Chondrocyte (in vitro differentiated cells): ENCODE results near the gene GNA15. TPM values are rescaled to one million over a fixed set of nuclear protein-coding genes. Genes with fewer than 3 reads are reported as not detected.

Experiments used
- DNase-seq: peaks from one replicate; pipeline ENCODE4 v3.0.0; 2021; ENCODE audit warnings: mixed read lengths, low spot score
- H3K27ac Mint-ChIP-seq: one replicate; pipeline ENCODE4 v1.8.0; 2021; ENCODE audit warnings: mild to moderate bottlenecking, moderate library complexity, mixed read lengths; ENCODE audit not compliant: unreplicated experiment
- H3K27me3 Mint-ChIP-seq: 2 replicates; pipeline ENCODE4 v1.8.0; 2021; ENCODE audit warnings: low read depth, mixed read lengths
- H3K36me3 Mint-ChIP-seq: 2 replicates; pipeline ENCODE4 v1.8.0; 2021; ENCODE audit warnings: low read depth, mixed read lengths
- H3K4me1 Mint-ChIP-seq: 2 replicates; pipeline ENCODE4 v1.8.0; 2021; ENCODE audit warnings: low read depth, mild to moderate bottlenecking, mixed read lengths
- H3K4me3 Mint-ChIP-seq: one replicate; pipeline ENCODE4 v1.8.0; 2021; ENCODE audit warnings: mild to moderate bottlenecking, moderate library complexity, mixed read lengths; ENCODE audit not compliant: unreplicated experiment
- H3K9me3 Mint-ChIP-seq: 2 replicates; pipeline ENCODE4 v1.8.0; 2021; ENCODE audit warnings: low read depth, mixed read lengths
- total RNA-seq: library from RNA; stranded (reverse); gene quantifications from 3 replicates; pipeline ENCODE4 v1.2.1, GENCODE V29; 2021
- TF ChIP-seq, protein P1 (sequence below): fragments of 200-600 bp; sonication (generic); IDR thresholded peaks from 2 replicates; pipeline ENCODE4 v1.5.0; 2021; ENCODE audit warnings: antibody characterized with exemption, mild to moderate bottlenecking, moderate library complexity

Gene GNA15
- total RNA-seq, 1 donor from 2014 or later = not detected

DNA sequence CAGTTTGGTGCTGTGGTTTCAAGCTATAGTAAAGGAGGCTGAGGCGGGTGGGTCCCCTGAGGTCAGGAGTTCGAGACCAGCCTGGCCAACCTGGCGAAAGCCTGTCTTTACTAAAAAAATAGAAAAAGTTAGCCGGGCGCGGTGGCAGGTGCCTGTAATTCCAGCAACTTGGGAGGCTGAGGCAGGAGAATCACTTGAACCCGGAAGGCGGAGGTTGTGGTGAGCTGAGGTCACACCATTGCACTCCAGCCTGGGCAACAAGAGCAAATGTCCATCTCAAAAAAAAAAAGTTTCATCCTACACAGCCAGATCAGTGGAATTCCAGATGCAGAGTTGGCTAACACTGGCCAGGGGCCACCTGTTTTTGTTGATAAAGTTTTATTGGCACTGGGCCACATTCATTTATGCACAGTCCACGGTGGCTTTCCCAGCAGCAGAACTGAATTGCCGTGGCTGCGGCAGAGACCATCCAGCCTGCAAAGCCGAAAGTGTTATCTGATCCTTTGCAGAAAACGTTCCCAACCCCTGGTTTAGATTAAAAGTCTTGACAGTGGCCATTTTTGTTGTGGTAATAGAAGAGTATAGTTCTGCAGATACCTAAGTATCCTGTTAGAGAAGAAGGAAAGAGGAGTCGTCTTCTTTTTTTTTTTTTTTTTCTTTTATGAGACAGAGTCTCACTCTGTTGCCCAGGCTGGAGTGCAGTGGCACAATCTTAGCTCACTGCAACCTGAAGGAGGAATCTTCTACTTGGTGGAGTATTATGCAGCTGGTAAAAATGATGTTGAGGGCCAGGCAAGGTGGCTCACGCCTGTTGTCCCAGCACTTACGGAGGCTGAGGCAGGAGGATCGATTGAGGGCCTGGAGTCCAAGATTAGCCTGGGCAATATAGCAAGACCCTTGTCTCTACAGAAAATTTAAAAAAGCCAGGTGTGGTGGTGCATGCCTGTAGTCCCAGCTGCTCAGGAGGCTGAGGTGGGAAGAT is 58.6 kb downstream of the GNA15 start:
- Mint-ChIP-seq H3K4me3 (no peak overlapping the region), H3K9me3 (no peaks in the 10 kb centered on the region)
- TF ChIP-seq, protein P1, sequence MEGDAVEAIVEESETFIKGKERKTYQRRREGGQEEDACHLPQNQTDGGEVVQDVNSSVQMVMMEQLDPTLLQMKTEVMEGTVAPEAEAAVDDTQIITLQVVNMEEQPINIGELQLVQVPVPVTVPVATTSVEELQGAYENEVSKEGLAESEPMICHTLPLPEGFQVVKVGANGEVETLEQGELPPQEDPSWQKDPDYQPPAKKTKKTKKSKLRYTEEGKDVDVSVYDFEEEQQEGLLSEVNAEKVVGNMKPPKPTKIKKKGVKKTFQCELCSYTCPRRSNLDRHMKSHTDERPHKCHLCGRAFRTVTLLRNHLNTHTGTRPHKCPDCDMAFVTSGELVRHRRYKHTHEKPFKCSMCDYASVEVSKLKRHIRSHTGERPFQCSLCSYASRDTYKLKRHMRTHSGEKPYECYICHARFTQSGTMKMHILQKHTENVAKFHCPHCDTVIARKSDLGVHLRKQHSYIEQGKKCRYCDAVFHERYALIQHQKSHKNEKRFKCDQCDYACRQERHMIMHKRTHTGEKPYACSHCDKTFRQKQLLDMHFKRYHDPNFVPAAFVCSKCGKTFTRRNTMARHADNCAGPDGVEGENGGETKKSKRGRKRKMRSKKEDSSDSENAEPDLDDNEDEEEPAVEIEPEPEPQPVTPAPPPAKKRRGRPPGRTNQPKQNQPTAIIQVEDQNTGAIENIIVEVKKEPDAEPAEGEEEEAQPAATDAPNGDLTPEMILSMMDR = no peak

DNA sequence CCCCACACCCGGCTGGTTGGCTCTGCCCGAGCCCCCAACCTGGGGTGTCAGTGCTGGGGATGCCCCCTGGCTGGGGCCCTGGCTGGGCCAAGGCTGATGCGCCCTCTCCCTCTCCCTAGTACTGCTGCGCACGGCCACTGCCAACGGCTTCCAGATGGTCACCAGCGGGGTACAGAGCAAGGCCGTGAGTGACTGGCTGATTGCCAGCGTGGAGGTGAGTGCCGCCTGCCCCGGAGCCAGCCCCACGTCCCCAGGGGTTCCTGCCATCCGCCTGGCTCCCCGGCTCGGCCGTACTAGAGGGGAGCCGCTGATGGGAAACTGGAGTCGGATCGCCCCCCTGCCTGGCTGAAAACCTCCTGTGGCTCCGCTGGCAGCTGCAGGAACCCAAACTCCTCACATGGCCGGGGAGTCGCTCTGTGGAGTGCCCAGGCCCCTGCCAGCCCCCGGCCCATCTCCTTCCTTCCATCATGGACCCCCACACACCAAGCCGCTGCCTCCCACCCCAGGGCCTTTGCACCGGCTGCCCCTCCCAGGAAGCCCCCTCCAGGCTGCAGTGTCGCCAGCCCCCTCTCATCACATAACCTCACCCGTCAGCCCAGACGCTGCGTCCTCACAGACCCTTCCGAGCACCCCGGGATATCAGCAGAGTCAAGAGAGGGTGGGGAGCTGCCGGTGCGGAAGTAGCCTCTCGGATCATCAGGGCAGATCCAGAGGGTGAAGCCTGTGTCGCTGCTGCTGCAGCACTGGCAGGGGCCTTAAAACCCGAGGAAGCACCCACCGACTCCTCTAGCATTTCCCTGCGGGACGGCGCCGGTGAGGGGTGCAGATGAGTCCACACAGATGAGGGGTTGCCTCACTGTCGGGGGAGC is 60.5 kb downstream of the GNA15 start:
- Mint-ChIP-seq H3K27me3 (no peaks in the 10 kb centered on the region), H3K27ac (no peak overlapping the region), H3K36me3 (peaks cover 6% of the 10 kb centered on the region), H3K4me3 (no peak overlapping the region), H3K4me1 (no peaks in the 10 kb centered on the region), H3K9me3 (no peaks in the 10 kb centered on the region)
- TF ChIP-seq, protein P1 = no peak
- peak; percentile 88 for DNase-seq

More for the DNA sequence above, 58.6 kb downstream of the GNA15 start:
- Mint-ChIP-seq H3K36me3 (peaks cover 6% of the 10 kb centered on the region), H3K27me3 (no peaks in the 10 kb centered on the region), H3K27ac (no peak overlapping the region), H3K4me1 (no peaks in the 10 kb centered on the region)
- DNase-seq = no peak

DNA sequence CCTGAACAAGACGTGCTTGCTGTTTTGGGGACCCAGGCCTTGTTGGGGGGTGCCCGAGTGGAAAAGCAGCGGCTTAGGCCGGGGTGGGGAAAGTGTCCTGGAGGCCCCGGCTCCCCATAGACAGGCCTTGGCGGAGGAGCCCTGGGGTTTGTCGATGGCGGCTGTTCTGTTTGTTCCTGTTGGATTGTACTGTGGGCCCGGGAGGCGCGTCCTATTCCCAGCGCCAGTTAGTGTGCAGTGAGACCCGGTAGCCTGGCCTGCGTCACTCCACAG is 61.0 kb downstream of the GNA15 start:
- Mint-ChIP-seq H3K27ac (no peak overlapping the region), H3K4me3 (no peak overlapping the region), H3K9me3 (no peaks in the 10 kb centered on the region), H3K36me3 (peaks cover 6% of the 10 kb centered on the region), H3K27me3 (no peaks in the 10 kb centered on the region), H3K4me1 (no peaks in the 10 kb centered on the region)
- TF ChIP-seq, protein P1 = no peak
- no peak for DNase-seq

DNA sequence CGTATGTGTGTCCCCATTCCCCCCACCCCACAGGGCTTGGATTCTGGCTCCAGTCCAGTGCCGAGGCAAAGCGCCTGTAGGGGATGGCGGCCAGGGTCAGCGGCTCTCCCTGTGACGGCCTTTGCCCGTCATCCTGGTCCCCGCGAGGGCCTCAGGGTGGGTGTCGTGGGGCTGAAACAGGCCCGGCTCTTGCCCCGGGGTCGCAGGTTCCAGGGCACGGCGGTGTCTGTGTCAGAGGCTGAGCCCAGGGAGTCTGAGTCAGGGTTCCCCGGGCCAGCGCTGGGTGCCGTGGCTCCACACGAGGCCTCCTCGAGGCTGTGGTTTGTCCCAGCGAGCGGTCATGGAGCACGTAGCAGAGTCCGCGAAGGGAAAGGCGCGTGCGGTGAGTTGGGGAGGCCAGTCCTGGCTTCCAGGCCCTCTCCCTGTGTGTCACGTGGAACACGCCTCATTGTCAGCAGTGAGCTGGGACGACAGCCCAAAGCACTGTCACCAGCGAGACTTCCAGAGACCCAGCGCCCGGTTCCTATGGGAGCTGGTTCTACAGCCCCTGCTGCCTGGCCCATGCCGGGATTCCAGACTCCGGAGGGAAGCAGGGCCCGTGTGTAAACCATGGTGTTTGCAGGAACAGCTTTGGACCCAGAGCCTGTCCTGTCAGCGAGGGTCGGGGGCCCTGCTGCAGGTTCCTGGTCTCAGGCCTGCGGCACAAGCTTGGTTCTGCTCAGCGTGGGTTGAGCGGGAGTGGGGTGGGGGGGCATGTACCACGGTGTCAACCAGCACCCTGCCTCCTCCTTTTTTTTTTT is 63.3 kb downstream of the GNA15 start:
- Mint-ChIP-seq H3K27me3 (no peaks in the 10 kb centered on the region), H3K27ac (no peak overlapping the region), H3K36me3 (peaks cover 3% of the 10 kb centered on the region), H3K4me1 (no peaks in the 10 kb centered on the region), H3K9me3 (no peaks in the 10 kb centered on the region), H3K4me3 (no peak overlapping the region)
- peak; percentile 90 for DNase-seq
- TF ChIP-seq, protein P1 = no peak
